ENCODE measurements around the gene IL4R.

DNA sequence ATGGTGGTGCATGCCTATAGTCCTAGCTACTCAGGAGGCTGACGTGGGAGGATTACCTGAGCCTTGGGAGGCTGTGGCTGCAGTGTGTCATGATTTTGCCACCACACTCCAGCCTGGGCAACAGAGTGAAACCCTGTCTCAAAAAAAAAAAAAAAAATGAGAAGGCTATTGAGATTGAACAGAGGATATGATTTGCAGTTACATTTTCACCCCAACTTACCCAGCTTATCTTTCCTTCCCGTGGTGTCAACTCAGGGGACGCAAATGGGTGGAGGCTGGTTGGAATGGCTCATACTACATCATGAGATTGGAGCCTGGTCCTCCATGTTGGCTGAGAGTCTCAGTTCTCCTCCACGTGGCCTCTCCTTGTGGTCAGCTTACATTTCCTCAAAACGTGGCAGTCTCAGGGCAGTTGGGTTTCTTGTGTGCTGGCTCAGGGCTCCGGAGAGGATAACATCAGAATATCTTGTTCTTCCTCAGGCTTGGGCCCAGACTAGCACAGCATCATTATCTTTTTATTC lies 28.0 kb upstream of the IL4R start:
- TF ChIP-seq, protein P1, sequence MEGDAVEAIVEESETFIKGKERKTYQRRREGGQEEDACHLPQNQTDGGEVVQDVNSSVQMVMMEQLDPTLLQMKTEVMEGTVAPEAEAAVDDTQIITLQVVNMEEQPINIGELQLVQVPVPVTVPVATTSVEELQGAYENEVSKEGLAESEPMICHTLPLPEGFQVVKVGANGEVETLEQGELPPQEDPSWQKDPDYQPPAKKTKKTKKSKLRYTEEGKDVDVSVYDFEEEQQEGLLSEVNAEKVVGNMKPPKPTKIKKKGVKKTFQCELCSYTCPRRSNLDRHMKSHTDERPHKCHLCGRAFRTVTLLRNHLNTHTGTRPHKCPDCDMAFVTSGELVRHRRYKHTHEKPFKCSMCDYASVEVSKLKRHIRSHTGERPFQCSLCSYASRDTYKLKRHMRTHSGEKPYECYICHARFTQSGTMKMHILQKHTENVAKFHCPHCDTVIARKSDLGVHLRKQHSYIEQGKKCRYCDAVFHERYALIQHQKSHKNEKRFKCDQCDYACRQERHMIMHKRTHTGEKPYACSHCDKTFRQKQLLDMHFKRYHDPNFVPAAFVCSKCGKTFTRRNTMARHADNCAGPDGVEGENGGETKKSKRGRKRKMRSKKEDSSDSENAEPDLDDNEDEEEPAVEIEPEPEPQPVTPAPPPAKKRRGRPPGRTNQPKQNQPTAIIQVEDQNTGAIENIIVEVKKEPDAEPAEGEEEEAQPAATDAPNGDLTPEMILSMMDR (IDR thresholded peaks at IDR 0.05): no peak
- TF ChIP-seq POLR2A (IDR thresholded peaks at IDR 0.05): no peak
